Gastroesophageal sphincter (tissue), 4 donors: Measurements from ENCODE around the gene EXOSC9. TPM values are rescaled to one million over a fixed set of nuclear protein-coding genes. Genes with fewer than 3 reads are reported as not detected.
A peak's percentile ranks its signal among the peaks of the same experiment; 100 is the strongest.

ENCODE experiments used
- ATAC-seq: fragments of 150-250 bp; one replicate; pipeline ENCODE4 v1.9.1; 2016; ENCODE audit warnings: mild to moderate bottlenecking, moderate library complexity
- H3K27ac ChIP-seq, 4 donors: fragments of 200-600 bp; sonication (generic) in 3 of 4; 1 replicate in 3 of 4; 2 replicates in 1 of 4; pipeline ENCODE4 v1.5.1; 2016 to 2019
- H3K27me3 ChIP-seq: fragments of 200-600 bp; sonication (generic); one replicate; pipeline ENCODE4 v1.5.1; 2019
- H3K36me3 ChIP-seq, 2 donors: fragments of 200-600 bp; sonication (generic); one replicate each; pipeline ENCODE4 v1.5.1; 2019; ENCODE audit warnings: control low read depth in 1 of 2
- H3K4me1 ChIP-seq, 3 donors: fragments of 200-600 bp; sonication (generic); 1 replicate in 2 of 3; 2 replicates in 1 of 3; pipeline ENCODE4 v1.5.1; 2016 to 2019; ENCODE audit warnings: control low read depth in 2 of 3
- H3K4me3 ChIP-seq, 2 donors: fragments of 200-600 bp; sonication (generic); one replicate each; pipeline ENCODE4 v1.5.1; 2019; ENCODE audit warnings: mild to moderate bottlenecking in 1 of 2, moderate library complexity in 1 of 2
- H3K9me3 ChIP-seq, 3 donors: fragments of 200-600 bp; sonication (generic); one replicate each; pipeline ENCODE4 v1.5.1; 2017 to 2019; ENCODE audit warnings: control low read depth in 2 of 3
- EP300 ChIP-seq: sonication (generic); formaldehyde crosslinking; IDR thresholded peaks from one replicate; pipeline ENCODE4 v1.6.1; 2017; ENCODE audit warnings: antibody characterized with exemption, mild to moderate bottlenecking
- POLR2A ChIP-seq, 2 donors: fragments of 450-650 bp; IDR thresholded peaks; one replicate each; pipeline ENCODE4 v1.6.1; 2017; ENCODE audit warnings: antibody characterized with exemption in 2 of 2, mild to moderate bottlenecking in 2 of 2, moderate library complexity in 1 of 2
- POLR2AphosphoS5 ChIP-seq: sonication (generic); formaldehyde crosslinking; IDR thresholded peaks from one replicate; pipeline ENCODE4 v1.6.1; 2017; ENCODE audit warnings: antibody characterized with exemption
- WGBS, 2 donors: methylation state at CpG; one replicate each; pipeline ENCODE4 v1.1.5; 2018; ENCODE audit warnings: low coverage in 1 of 2; 5-methylcytosine and 5-hydroxymethylcytosine counted together
- total RNA-seq, 4 donors: library from RNA; depleted of rRNA; stranded (reverse); fragments of >200 nt; gene quantifications; one replicate each; pipeline ENCODE4 v1.1.0, GENCODE V29; 2016
- TF ChIP-seq, protein P1 (sequence below), 4 experiments: fragments of 200-600 bp in 2 of 4; fragments of 450-650 bp in 2 of 4; sonication (generic) in 1 of 4; IDR thresholded peaks; one replicate each; pipeline ENCODE4 v1.5.1; 2017 to 2019; ENCODE audit warnings: antibody characterized with exemption in 4 of 4, mild to moderate bottlenecking in 2 of 4, moderate library complexity in 2 of 4

EXOSC9 gene
- total RNA-seq, 4 donors from 2014 or later, result 12.2 to 29.7 (median 23.1) TPM

DNA sequence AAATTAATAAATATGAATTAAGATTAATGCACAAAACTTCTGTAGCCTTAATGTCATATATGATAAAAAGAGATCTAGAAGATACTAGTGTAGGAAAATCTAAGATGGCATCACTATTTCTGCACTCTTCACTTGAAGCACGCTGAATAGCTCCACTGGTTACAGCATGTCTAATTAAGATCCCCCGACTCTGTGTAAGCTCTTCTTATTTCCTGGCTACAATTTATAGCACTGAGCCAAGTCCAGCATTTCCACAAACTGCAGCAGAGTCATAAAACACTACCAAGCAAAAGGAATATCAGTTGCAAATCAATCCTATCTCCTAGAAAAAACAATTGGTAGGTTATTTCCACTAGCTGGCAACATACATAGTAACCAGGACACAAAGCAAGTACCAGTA, 23.8 kb downstream of the EXOSC9 start:
- no peaks in the 10 kb centered on the region for H3K9me3 ChIP-seq
- H3K4me3 ChIP-seq, result no peak overlapping the region
- 21 to 36% methylated on average over 2 of the region's 2 CpGs for WGBS, 2 donors
- no peak for ATAC-seq
- H3K4me1 ChIP-seq, result peaks cover 0 to 25% (median 0%) of the 10 kb centered on the region in 3 donors
- TF ChIP-seq EP300 (no peak), POLR2AphosphoS5 (no peak)
- no peaks in the 10 kb centered on the region for H3K27me3 ChIP-seq
- peaks cover 0 to 34% of the 10 kb centered on the region in 2 donors for H3K36me3 ChIP-seq
- H3K27ac ChIP-seq, result peak overlapping the region in 2 of 4 donors; percentile 11 to 81

DNA sequence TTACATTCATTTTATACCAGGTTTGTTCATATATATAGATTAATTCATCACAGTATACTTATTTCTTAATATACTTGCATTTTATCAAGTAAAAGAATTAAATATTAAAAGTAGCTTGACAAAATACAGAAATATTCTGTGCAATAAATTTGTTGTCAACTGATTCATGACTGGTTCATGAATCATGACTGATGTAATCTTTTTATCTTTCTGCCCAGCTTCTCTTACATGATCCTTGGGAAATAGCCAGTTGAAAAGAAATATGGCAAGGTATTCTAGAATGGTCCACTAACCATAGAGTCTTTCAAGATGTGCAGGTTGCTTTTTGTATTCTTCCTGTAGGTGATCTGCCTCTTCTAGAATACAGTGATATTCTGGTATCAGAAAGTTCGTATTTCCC, 26.7 kb downstream of the EXOSC9 start:
- Histone ChIP-seq H3K4me3 (no peak overlapping the region), H3K36me3 (peaks cover 0 to 63% of the 10 kb centered on the region in 2 donors), H3K27ac (no peak overlapping the region), H3K4me1 (peaks cover 0 to 20% (median 0%) of the 10 kb centered on the region in 3 donors), H3K9me3 (no peaks in the 10 kb centered on the region), H3K27me3 (no peaks in the 10 kb centered on the region)
- TF ChIP-seq, protein P1, sequence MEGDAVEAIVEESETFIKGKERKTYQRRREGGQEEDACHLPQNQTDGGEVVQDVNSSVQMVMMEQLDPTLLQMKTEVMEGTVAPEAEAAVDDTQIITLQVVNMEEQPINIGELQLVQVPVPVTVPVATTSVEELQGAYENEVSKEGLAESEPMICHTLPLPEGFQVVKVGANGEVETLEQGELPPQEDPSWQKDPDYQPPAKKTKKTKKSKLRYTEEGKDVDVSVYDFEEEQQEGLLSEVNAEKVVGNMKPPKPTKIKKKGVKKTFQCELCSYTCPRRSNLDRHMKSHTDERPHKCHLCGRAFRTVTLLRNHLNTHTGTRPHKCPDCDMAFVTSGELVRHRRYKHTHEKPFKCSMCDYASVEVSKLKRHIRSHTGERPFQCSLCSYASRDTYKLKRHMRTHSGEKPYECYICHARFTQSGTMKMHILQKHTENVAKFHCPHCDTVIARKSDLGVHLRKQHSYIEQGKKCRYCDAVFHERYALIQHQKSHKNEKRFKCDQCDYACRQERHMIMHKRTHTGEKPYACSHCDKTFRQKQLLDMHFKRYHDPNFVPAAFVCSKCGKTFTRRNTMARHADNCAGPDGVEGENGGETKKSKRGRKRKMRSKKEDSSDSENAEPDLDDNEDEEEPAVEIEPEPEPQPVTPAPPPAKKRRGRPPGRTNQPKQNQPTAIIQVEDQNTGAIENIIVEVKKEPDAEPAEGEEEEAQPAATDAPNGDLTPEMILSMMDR (IDR thresholded peaks at IDR 0.05), result no peak
- no peak for TF ChIP-seq EP300
- TF ChIP-seq POLR2AphosphoS5, result no peak
- 100% methylated on average over 1 of the region's 1 CpG for WGBS, 2 donors
- ATAC-seq, result no peak

DNA sequence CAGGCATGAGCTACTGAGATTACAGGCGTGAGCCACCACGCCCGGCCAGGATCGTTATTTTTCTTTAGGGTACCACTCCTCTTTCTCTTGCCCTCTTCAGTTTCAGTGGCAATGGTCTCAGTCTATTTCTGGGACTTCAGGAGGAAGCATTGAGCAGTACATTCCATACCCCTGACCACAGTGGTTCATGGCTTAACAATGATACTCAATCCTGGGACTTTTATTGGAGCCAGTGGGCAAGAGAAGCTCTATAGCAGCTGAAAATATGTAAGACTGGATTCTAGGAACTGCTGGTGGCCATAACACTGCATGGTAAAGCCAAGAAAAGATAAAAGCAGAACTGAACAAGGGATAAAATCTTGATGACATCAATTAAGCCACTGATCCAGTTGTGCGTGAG, 28.4 kb downstream of the EXOSC9 start:
- H3K36me3 ChIP-seq, result peaks cover 0 to 79% of the 10 kb centered on the region in 2 donors
- 13 to 100% methylated on average over 1 to 5 of the region's 5 CpGs for WGBS, 2 donors
- H3K4me3 ChIP-seq, result no peak overlapping the region
- TF ChIP-seq POLR2A (IDR thresholded peaks at IDR 0.05) (no peak), POLR2AphosphoS5 (no peak), EP300 (no peak)
- TF ChIP-seq, protein P1 (IDR thresholded peaks at IDR 0.05), result no peak
- no peaks in the 10 kb centered on the region for H3K9me3 ChIP-seq
- no peak overlapping the region for H3K27ac ChIP-seq
- peaks cover 0 to 8% (median 0%) of the 10 kb centered on the region in 3 donors for H3K4me1 ChIP-seq
- H3K27me3 ChIP-seq, result no peaks in the 10 kb centered on the region
- ATAC-seq, result no peak

GRCh38 chr4:121838136-121838535, 37.0 kb downstream of the EXOSC9 start:
- H3K27me3 ChIP-seq, result no peaks in the 10 kb centered on the region
- H3K4me1 ChIP-seq, result no peaks in the 10 kb centered on the region
- H3K4me3 ChIP-seq, result no peak overlapping the region
- H3K9me3 ChIP-seq, result no peaks in the 10 kb centered on the region
- peaks cover 5 to 89% of the 10 kb centered on the region in 2 donors for H3K36me3 ChIP-seq
- no peak for ATAC-seq
- TF ChIP-seq POLR2AphosphoS5 (no peak), POLR2A (IDR thresholded peaks at IDR 0.05) (no peak), EP300 (no peak)
- TF ChIP-seq, protein P1 (IDR thresholded peaks at IDR 0.05), result no peak
- H3K27ac ChIP-seq, result no peak overlapping the region

- no peak for ATAC-seq
- WGBS, 2 donors, result 90 to 92% methylated on average over 2 to 4 of the region's 4 CpGs
- Histone ChIP-seq H3K4me1 (no peaks in the 10 kb centered on the region), H3K27me3 (no peaks in the 10 kb centered on the region), H3K4me3 (no peak overlapping the region), H3K36me3 (peaks cover 5 to 94% of the 10 kb centered on the region in 2 donors), H3K9me3 (no peaks in the 10 kb centered on the region), H3K27ac (no peak overlapping the region)
- TF ChIP-seq EP300, result no peak
- TF ChIP-seq POLR2AphosphoS5, result no peak
- TF ChIP-seq, protein P1 (IDR thresholded peaks at IDR 0.05), result no peak
- no peak for TF ChIP-seq POLR2A (IDR thresholded peaks at IDR 0.05)
Measured at GRCh38 chr4:121842862-121843261, 41.7 kb downstream of the EXOSC9 start.
